PC-3 (cell line): Measurements from ENCODE around the gene NCOA1. TPM values are rescaled to one million over a fixed set of nuclear protein-coding genes. Genes with fewer than 3 reads are reported as not detected.

Experiments
- ATAC-seq: fragments of 200-7000 bp; cut with Tn5 transposase; 2 replicates; pipeline ENCODE4 v1.9.1; 2020; ENCODE audit warnings: mild to moderate bottlenecking, moderate library complexity
- BruUV-seq: library from RNA; stranded (reverse); fragments of 400-500 nt; replicated peaks from 2 replicates; lab custom pipeline; 2021; lab: Mats Ljungman, UMichigan
- CTCF ChIA-PET: fragments of 300-600 bp; sonication (Branson Sonifier 250); formaldehyde crosslinking; loops from one replicate; lab custom pipeline; 2022; ENCODE audit warnings: antibody characterized with exemption; lab: Charles Lee
- POLR2A ChIA-PET: fragments of 300-600 bp; sonication (Branson Sonifier 250); formaldehyde crosslinking; loops from one replicate; lab custom pipeline; 2022; ENCODE audit warnings: antibody characterized with exemption; ENCODE audit not compliant: unreplicated experiment; lab: Charles Lee
- DNase-seq: peaks from one replicate; pipeline ENCODE4 v3.0.0-alpha.2; 2015
- H2AFZ ChIP-seq: fragments of 300-600 bp; sonication (generic); 2 replicates; pipeline ENCODE4 v1.6.0; 2016; ENCODE audit warnings: antibody characterized with exemption, low read length
- H3F3A ChIP-seq: fragments of 300-600 bp; sonication (generic); one replicate; pipeline ENCODE4 v1.6.0; 2017; ENCODE audit warnings: antibody characterized with exemption, low read length, control low read depth, mild to moderate bottlenecking; ENCODE audit not compliant: unreplicated experiment
- H3K27ac ChIP-seq: fragments of 300-600 bp; sonication (generic); 2 replicates; pipeline ENCODE4 v1.5.1; 2016; ENCODE audit warnings: mild to moderate bottlenecking, low read length
- H3K27me3 ChIP-seq: fragments of 300-600 bp; sonication (generic); 2 replicates; pipeline ENCODE4 v1.6.1; 2016; ENCODE audit warnings: low read length, mixed read lengths
- H3K36me3 ChIP-seq: fragments of 300-600 bp; sonication (generic); 2 replicates; pipeline ENCODE4 v1.6.1; 2016; ENCODE audit warnings: low read depth, mixed run types, low read length, mixed read lengths
- H3K4me1 ChIP-seq: fragments of 300-600 bp; sonication (generic); 2 replicates; pipeline ENCODE4 v1.5.1; 2016; ENCODE audit warnings: low read length; ENCODE audit not compliant: insufficient read depth
- H3K4me2 ChIP-seq: fragments of 300-600 bp; sonication (generic); 2 replicates; pipeline ENCODE4 v1.6.0; 2016; ENCODE audit warnings: low read length
- H3K4me3 ChIP-seq: fragments of 300-600 bp; sonication (generic); 2 replicates; pipeline ENCODE4 v1.5.1; 2016; ENCODE audit warnings: mild to moderate bottlenecking, low read length, mixed read lengths
- H3K79me2 ChIP-seq: fragments of 300-600 bp; sonication (generic); 2 replicates; pipeline ENCODE4 v1.6.1; 2017; ENCODE audit warnings: low read length, mixed read lengths
- H3K9ac ChIP-seq: fragments of 300-600 bp; sonication (generic); 2 replicates; pipeline ENCODE4 v1.6.0; 2016; ENCODE audit warnings: mild to moderate bottlenecking, low read length
- H3K9me2 ChIP-seq: fragments of 300-600 bp; sonication (generic); replicated peaks from 2 replicates; pipeline ENCODE4 v1.6.1; 2016; ENCODE audit warnings: mixed run types, low read length, mixed read lengths
- H3K9me3 ChIP-seq: fragments of 300-600 bp; sonication (generic); 2 replicates; pipeline ENCODE4 v1.6.1; 2016; ENCODE audit warnings: low read length, mixed read lengths
- H4K20me1 ChIP-seq: fragments of 300-600 bp; sonication (generic); 2 replicates; pipeline ENCODE4 v1.6.1; 2016; ENCODE audit warnings: low read length, mixed read lengths
- EZH2 ChIP-seq: fragments of 300-600 bp; sonication (generic); IDR thresholded peaks from one replicate; pipeline ENCODE4 v1.6.1; 2017; ENCODE audit warnings: antibody characterized with exemption, mild to moderate bottlenecking, low read length; ENCODE audit not compliant: unreplicated experiment
- EZH2phosphoT487 ChIP-seq: fragments of 300-600 bp; sonication (generic); IDR thresholded peaks from 2 replicates; pipeline ENCODE4 v1.6.1; 2018; ENCODE audit warnings: mild to moderate bottlenecking, antibody characterized with exemption, low read length, borderline replicate concordance
- intact Hi-C: fragments of 100-400 bp; cut with micrococcal nuclease; formaldehyde crosslinking; loops from 2 replicates; pipeline ENCODE4 v1.9.0; 2023
- total RNA-seq: library from RNA; depleted of rRNA; stranded (reverse); fragments of >200 nt; gene quantifications from 2 replicates; pipeline ENCODE4 v1.2.3, GENCODE V29; 2014
- TF ChIP-seq, protein P1 (sequence below): fragments of 300-600 bp; sonication (generic); conservative IDR thresholded peaks from 2 replicates; pipeline ENCODE4 v1.5.1; 2017; ENCODE audit warnings: antibody characterized with exemption, low read depth, mild to moderate bottlenecking, low read length

NCOA1 gene
- total RNA-seq, 1 experiment from 2014 or later = 7.5 TPM

DNA sequence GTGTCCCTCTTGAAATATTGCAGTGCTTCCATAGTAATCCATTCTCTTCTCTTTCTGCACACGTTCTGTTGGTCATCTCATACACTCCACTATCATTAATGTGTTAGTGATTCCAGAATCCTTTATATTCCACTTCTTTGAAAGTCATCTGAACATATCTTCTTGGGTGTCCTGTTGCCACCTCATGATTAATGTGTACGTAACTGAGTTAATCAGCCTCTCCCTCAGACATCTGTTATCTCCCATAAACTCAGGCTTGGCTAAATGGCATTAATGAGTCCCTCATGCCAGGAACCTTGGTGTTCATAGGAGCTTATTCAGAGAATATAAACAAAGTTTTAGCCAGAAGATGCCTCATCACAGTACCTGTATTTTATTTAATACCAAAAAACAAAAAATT is 126.4 kb downstream of the NCOA1 start:
- CTCF ChIA-PET = no interaction called here
- no peak for TF ChIP-seq EZH2phosphoT487

DNA sequence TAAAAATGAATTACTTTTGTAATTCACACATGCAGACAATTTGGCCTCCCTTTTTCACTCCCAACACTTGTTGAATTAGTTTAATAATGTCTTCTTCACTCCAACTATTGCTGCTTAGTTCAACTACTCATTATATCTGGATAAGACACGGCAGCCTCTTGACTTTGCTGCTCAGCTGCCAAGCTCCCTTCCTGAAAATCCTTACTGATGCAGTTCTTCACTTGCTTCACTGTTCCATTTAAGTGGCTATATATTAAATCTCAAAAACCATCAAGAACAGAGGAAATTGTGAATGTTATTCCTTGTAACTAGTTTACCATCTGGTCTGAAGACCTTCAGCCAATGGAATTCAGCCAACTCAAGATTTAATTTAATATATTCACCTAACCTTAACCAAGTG is 127.1 kb downstream of the NCOA1 start:
- ChIA-PET POLR2A (no interaction called here), CTCF (no interaction called here)
- Histone ChIP-seq H3K27me3 (no peaks in the 10 kb centered on the region), H3K9me2 (no peaks in the 10 kb centered on the region), H3K4me2 (no peak overlapping the region), H3K4me3 (no peak overlapping the region), H2AFZ (no peak overlapping the region), H3F3A (no peaks in the 10 kb centered on the region), H4K20me1 (no peaks in the 10 kb centered on the region), H3K79me2 (no peaks in the 10 kb centered on the region), H3K36me3 (no peaks in the 10 kb centered on the region), H3K27ac (no peak overlapping the region), H3K4me1 (no peaks in the 10 kb centered on the region), H3K9ac (no peak overlapping the region), H3K9me3 (no peaks in the 10 kb centered on the region)
- intact Hi-C loops = no loop called here
- ATAC-seq (no peak), DNase-seq (no peak)
- no TSS peak for BruUV-seq
- TF ChIP-seq EZH2phosphoT487 (no peak), EZH2 (no peak)

More for the DNA sequence above, 126.4 kb downstream of the NCOA1 start:
- H3K36me3 ChIP-seq = no peaks in the 10 kb centered on the region; the same call in 1 of the 2 replicates
- DNase-seq = no peak
- POLR2A ChIA-PET = no interaction called here
- no peaks in the 10 kb centered on the region for H3K27me3 ChIP-seq
- no peaks in the 10 kb centered on the region for H3K4me1 ChIP-seq
- no peaks in the 10 kb centered on the region for H4K20me1 ChIP-seq
- H3K27ac ChIP-seq = no peak overlapping the region
- ATAC-seq = no peak
- H3K79me2 ChIP-seq = no peaks in the 10 kb centered on the region
- no peak overlapping the region for H3K9ac ChIP-seq
- no peaks in the 10 kb centered on the region for H3K9me3 ChIP-seq
- H3K4me2 ChIP-seq = no peak overlapping the region
- H3K4me3 ChIP-seq = no peak overlapping the region
- H2AFZ ChIP-seq = no peak overlapping the region
- intact Hi-C loops = no loop called here
- H3F3A ChIP-seq = no peaks in the 10 kb centered on the region
- BruUV-seq = no TSS peak
- no peaks in the 10 kb centered on the region for H3K9me2 ChIP-seq

- intact Hi-C loops = no loop called here
- H3K4me3 ChIP-seq = no peak overlapping the region
- no peaks in the 10 kb centered on the region for H3K4me1 ChIP-seq
- no peaks in the 10 kb centered on the region for H3K27me3 ChIP-seq
- no peak overlapping the region for H3K9ac ChIP-seq
- DNase-seq (no peak), ATAC-seq (no peak)
- no peak overlapping the region for H3K4me2 ChIP-seq
- H3K27ac ChIP-seq = no peak overlapping the region
- no peaks in the 10 kb centered on the region for H4K20me1 ChIP-seq
- TF ChIP-seq, protein P1, sequence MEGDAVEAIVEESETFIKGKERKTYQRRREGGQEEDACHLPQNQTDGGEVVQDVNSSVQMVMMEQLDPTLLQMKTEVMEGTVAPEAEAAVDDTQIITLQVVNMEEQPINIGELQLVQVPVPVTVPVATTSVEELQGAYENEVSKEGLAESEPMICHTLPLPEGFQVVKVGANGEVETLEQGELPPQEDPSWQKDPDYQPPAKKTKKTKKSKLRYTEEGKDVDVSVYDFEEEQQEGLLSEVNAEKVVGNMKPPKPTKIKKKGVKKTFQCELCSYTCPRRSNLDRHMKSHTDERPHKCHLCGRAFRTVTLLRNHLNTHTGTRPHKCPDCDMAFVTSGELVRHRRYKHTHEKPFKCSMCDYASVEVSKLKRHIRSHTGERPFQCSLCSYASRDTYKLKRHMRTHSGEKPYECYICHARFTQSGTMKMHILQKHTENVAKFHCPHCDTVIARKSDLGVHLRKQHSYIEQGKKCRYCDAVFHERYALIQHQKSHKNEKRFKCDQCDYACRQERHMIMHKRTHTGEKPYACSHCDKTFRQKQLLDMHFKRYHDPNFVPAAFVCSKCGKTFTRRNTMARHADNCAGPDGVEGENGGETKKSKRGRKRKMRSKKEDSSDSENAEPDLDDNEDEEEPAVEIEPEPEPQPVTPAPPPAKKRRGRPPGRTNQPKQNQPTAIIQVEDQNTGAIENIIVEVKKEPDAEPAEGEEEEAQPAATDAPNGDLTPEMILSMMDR = no peak
- TF ChIP-seq EZH2phosphoT487 (no peak), EZH2 (no peak)
- no peaks in the 10 kb centered on the region for H3K9me2 ChIP-seq
- no peaks in the 10 kb centered on the region for H3K9me3 ChIP-seq
- H3K36me3 ChIP-seq = no peaks in the 10 kb centered on the region
- H2AFZ ChIP-seq = no peak overlapping the region
- ChIA-PET CTCF (no interaction called here), POLR2A (no interaction called here)
- no peaks in the 10 kb centered on the region for H3K79me2 ChIP-seq
- BruUV-seq = no TSS peak
- no peaks in the 10 kb centered on the region for H3F3A ChIP-seq
Observed at GRCh38 chr2:24618680-24619079, 127.6 kb downstream of the NCOA1 start.

DNA sequence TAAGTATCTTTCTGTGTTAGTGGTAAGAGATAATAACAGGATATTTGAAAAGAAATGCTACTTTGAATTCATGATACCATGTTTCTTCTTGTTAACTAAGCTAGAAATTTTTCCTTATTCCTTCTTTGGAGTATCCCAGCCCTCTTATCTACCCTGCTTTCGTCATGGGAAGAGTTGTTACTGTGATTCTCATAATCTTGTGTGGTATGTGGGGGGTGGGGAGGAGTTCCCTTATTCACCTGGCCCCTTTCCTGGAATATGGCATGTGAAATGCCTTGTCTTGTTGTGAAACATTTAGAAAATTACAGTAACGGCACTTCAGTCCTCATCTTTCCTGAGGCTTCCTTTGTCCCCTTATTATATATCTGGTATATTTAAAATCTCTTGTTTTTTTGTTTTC is 129.9 kb downstream of the NCOA1 start:
- no peak overlapping the region for H3K4me2 ChIP-seq
- H3K9ac ChIP-seq = no peak overlapping the region
- H3F3A ChIP-seq = no peaks in the 10 kb centered on the region
- CTCF ChIA-PET = no interaction called here
- no peak for DNase-seq
- no peaks in the 10 kb centered on the region for H3K36me3 ChIP-seq
- H3K27me3 ChIP-seq = no peaks in the 10 kb centered on the region
- POLR2A ChIA-PET = no interaction called here
- intact Hi-C loops = loop anchor here (10.0 kb wide), 1 partner anchor 334 kb away; no protein-coding TSS in a partner anchor
- no peaks in the 10 kb centered on the region for H3K79me2 ChIP-seq
- no peak overlapping the region for H3K4me3 ChIP-seq
- BruUV-seq = no TSS peak
- no peaks in the 10 kb centered on the region for H3K4me1 ChIP-seq
- H3K27ac ChIP-seq = no peak overlapping the region
- no peak for ATAC-seq
- H3K9me3 ChIP-seq = no peaks in the 10 kb centered on the region
- TF ChIP-seq EZH2phosphoT487 = no peak
- TF ChIP-seq EZH2 = no peak
- TF ChIP-seq, protein P1 = no peak
- no peak overlapping the region for H2AFZ ChIP-seq
- no peaks in the 10 kb centered on the region for H3K9me2 ChIP-seq
- H4K20me1 ChIP-seq = no peaks in the 10 kb centered on the region
